AG09309 (cell line): ENCODE results near the gene EVX2.

ENCODE experiments used
- DNase-seq: peaks from one replicate; pipeline ENCODE4 v3.0.0-alpha.2; 2010; ENCODE audit warnings: low read depth
- H3K4me3 ChIP-seq: 2 replicates; pipeline ENCODE4 v1.5.1; 2011; ENCODE audit warnings: mild to moderate bottlenecking, low read depth, low read length, moderate library complexity; ENCODE audit not compliant: control insufficient read depth
- TF ChIP-seq, protein P1 (sequence below): IDR thresholded peaks from 2 replicates; pipeline ENCODE4 v1.5.1; 2011; ENCODE audit warnings: mild to moderate bottlenecking, low read depth, low read length, inconsistent platforms; ENCODE audit not compliant: insufficient read depth, control insufficient read depth; ENCODE audit errors: missing control alignments

Gene EVX2

DNA sequence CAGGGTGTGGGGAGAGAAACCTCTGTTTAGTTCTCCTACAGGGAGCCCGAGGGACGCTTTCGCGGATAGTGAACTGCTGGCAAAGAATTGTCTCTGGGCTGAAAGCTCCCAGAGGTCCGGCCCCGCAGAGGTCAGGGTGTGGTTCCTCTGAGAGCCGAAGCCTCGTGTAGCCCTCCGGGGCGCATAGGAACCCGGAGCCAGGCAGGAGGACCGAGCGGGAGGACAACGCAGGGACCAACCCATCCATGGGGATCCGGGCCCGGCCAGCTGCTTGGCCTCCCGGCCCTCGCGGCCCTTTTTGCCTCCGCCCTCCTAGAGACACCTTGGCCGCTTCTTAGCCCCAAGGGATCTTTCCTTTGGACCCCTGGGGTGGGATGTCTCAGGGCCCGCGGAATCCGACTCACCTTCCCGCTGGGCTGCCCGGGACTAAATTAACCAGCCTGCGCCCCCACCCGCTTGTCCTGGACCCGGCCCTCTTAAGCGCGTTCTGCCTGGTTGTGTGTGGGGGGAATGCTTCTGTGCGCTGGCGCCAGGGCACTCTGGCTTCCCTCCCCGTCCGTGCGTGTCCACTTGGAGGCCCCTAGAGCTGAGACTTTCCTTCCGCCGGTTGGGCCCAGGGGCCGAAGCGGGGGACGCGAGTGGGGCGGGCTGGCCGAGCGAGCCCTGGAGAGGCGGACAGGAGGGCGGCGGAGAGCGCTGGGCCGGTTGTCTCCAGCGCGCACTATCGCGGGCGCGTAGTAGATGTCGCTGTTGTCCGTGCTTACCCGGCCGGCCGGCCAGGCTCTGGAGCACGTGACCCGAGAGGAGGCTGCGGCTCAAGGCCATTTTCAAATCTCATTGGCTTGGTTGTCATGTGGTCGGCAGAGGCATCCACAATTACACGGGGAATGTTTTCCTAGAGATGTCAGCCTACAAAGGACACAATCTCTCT, 32.4 kb upstream of the EVX2 start, which contains the start of gene HOXD10:
HOXD10 (plus strand) TSS at position 896 of the 931 bp plus-strand sequence. CDS start 56 bp downstream, outside the sequence.
- H3K4me3 ChIP-seq, result no peak within 1 kb of the TSS
- TF ChIP-seq, protein P1, sequence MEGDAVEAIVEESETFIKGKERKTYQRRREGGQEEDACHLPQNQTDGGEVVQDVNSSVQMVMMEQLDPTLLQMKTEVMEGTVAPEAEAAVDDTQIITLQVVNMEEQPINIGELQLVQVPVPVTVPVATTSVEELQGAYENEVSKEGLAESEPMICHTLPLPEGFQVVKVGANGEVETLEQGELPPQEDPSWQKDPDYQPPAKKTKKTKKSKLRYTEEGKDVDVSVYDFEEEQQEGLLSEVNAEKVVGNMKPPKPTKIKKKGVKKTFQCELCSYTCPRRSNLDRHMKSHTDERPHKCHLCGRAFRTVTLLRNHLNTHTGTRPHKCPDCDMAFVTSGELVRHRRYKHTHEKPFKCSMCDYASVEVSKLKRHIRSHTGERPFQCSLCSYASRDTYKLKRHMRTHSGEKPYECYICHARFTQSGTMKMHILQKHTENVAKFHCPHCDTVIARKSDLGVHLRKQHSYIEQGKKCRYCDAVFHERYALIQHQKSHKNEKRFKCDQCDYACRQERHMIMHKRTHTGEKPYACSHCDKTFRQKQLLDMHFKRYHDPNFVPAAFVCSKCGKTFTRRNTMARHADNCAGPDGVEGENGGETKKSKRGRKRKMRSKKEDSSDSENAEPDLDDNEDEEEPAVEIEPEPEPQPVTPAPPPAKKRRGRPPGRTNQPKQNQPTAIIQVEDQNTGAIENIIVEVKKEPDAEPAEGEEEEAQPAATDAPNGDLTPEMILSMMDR, result no peak
- DNase-seq, result no peak

DNA sequence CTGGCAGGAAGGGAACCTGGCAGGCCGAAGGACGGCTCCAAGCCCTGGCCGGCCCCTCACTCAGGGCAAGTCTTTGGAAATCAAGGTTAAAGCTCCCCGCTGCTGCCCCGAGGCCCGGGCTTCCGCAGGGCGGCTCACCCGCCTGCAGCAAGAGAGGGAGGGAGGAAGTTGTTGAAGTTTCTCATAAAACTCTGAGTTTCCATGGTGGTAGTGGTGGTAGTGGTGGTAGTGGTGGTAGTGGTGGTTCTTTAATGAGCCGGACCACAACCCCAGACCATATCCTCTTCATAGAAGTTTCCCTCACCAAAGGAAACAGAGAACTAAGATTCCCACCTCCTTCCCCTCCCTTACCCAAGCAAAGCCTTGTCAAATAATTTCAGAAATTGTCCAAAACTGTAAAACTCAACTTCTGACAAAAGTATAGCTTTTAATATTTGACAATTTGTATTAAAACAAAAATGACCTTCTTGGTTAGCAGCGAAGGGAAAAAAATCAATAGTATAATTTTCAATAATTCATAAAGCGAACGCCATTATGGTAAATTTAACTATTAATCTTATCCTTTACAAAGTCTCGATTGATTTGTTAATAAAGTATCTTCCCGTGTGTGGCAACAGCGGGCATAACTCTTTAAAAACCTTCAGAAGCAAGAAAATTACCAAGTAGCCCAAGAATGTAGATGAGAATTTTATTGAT, 31.3 kb upstream of the EVX2 start:
- DNase-seq, result no peak
- no peak overlapping the region for H3K4me3 ChIP-seq
- TF ChIP-seq, protein P1, result no peak

DNA sequence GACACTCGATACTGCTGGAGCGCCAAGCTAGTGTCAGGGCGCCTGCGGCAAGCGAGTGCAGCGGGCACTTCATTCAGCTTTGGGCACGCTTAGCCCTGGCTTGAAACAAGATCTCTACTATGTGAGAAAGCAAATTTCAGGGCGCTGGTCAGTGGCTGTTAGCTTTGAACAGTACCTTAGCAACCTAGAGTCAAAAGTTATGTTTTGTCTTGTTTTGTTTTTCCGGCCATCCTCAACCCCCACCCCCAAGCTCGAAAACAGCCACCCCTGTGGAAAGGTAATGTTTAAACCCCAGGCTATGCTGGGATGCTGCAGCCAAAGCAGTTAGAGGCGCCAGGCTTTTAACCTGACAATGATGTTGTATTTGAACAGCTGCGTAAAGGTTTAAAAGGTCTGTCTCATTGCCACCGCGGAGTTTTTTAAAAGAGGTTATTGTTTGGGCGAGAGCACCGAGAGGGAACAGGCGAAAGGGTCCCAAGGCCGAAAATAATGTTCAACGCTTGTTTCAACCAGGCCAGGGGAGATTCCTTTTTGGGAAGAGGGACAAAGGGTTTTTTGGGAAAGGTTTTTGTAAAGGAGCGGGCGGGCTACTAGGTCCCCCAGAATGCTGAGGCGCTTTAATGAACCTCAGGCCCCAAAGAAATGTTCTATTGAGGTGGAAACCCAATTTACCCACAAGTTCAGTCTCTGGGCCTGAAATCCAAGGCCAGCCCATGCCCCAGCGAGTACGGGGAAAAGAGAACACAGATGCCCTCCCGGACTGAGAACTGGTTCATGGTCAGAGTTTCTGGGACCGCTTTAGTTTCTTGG, 30.6 kb upstream of the EVX2 start:
- no peak for DNase-seq
- H3K4me3 ChIP-seq, result no peak overlapping the region
- TF ChIP-seq, protein P1, result no peak

DNA sequence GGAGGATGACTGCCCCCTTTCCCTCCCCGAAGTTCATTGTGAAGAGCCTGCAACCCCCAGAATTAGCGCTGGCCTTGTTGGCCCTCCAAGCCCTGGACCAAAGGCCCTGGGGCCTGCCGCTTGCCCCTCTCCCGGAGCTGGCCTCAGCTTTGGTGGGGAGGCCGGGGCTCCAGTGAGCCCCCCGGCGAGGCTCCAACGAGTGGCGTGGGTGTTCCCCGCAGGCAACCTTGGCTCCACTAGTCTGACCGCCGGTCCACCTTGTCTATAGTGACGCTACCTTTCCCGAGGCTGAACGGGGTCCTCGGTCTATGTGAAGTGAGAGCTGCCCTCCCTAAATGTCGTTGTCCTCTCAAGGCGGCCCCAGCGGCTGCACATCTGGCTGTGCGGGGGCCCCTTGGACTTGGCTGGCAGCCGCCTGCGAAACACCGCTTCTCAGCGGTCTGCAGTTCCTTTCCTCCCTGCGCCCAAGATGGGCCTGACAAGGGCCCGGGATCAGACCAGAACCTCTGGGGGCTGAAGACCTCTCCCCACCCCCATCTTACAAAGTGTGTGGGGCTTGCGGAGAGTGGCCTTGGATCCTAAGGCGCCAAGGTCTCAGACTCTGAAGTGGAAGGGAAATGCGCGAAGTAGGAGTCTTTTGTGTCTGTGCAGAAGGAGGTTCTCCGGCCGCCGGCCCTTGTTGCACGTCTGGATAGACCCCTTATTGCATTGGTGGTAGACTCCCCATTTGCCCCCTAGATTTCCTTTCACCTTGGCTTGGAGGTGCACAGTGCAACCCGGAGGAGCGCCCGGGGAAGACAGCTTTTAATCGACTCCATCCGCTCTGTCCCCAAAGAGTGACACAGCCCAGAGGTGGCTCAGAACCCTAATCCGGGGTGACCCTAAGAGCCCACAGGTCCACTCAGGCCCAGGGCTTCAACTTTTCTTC, 28.9 kb upstream of the EVX2 start:
- TF ChIP-seq, protein P1, result no peak
- no peak for DNase-seq

DNA sequence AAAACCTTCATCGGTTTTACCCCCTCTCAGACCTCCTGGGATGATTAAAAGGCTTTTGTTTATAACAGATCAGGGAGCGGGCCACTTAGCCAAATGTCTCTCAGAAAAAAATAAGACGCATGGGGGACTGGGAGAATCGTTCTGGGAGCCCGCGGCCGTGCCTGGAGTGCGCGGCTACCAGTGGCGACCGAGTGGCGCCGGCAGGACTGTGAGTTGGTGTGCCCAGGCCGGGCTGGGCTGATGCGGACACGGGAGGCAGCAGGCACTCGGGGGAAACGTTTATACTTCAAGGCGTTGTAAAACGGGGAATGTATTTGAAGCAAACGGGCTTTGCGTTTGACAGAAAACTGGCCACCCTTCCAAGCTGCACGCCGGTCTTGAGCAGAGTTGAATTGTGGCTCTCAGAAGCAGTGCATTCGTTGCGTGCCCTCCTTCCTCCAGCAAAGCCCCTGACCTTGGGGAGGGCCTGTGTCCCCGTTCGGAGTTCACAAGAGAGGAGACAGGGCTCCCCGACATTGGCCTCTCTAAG, 28.1 kb upstream of the EVX2 start:
- TF ChIP-seq, protein P1, result no peak
- no peak overlapping the region for H3K4me3 ChIP-seq
- DNase-seq, result no peak

More for the DNA sequence above, 28.9 kb upstream of the EVX2 start:
- H3K4me3 ChIP-seq, result no peak overlapping the region
